Mononuclear cell (primary cell): ENCODE measurements around the gene THAP7. TPM values are rescaled to one million over a fixed set of nuclear protein-coding genes. Genes with fewer than 3 reads are reported as not detected.
A peak's percentile ranks its signal among the peaks of the same experiment; 100 is the strongest.

ENCODE experiments used
- H3K27me3 ChIP-seq: 2 replicates; pipeline ENCODE4 v1.6.0; 2011; ENCODE audit warnings: low read length, control low read depth; ENCODE audit not compliant: insufficient read depth
- H3K4me1 ChIP-seq: 2 replicates; pipeline ENCODE4 v1.5.1; 2011; ENCODE audit warnings: mild to moderate bottlenecking, low read length, control low read depth; ENCODE audit not compliant: insufficient read depth
- H3K4me3 ChIP-seq: 2 replicates; pipeline ENCODE4 v1.5.1; 2011; ENCODE audit warnings: mild to moderate bottlenecking, low read length, moderate library complexity
- H3K9me3 ChIP-seq: 2 replicates; pipeline ENCODE4 v1.5.1; 2011; ENCODE audit warnings: low read depth, mild to moderate bottlenecking, control low read depth, low read length
- total RNA-seq: library from RNA; depleted of rRNA; stranded (reverse); fragments of >200 nt; gene quantifications from one replicate; pipeline ENCODE4 v1.2.3, GENCODE V29; 2012

THAP7 gene
- total RNA-seq, 1 donor = 58.2 TPM

- Histone ChIP-seq H3K4me3 (no peak overlapping the region), H3K27me3 (peaks cover 3% of the 10 kb centered on the region), H3K4me1 (peaks cover 34% of the 10 kb centered on the region), H3K9me3 (no peaks in the 10 kb centered on the region)
Measured at GRCh38 chr22:20959578-20960461, 42.1 kb downstream of the THAP7 start.

DNA sequence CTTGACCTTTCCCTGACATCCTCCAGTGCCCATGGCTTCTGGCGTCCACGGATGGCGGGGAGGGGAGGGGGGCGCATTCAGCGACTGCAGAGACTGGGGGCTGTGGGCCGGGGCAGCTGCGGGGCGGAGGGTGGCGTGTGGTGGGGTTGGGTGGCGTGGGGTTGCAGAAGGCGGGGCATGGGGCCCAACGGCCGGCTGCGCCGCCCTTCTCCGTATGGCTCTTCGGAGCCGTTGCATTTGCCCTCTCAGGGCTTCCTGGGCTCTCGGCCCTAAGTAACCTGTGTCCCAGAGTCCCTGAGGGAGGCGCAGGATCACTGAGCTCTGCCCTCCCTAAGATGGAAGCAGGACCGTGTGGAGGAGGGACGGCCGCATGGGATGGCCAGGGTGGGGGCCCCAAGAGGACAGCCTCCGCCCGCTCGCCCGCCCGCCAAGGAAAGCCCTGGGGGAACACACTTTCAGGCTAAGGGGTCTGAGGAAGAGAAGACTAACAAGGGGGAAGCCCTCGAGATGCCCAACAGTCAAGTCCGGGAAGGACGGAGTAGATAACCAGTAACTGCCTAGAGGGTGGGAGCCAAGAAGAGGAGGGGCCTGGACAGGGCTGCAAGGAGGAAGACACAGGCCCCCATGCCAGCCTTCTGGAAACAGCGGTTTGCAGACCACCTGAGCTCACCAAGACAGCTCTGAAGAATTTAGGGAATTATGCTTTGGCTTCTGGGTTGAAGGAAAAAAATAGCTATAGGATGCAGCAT is 44.1 kb downstream of the THAP7 start:
- Histone ChIP-seq H3K4me3 (peak overlapping the region; percentile 55), H3K9me3 (no peaks in the 10 kb centered on the region), H3K27me3 (no peaks in the 10 kb centered on the region), H3K4me1 (peaks cover 27% of the 10 kb centered on the region)

DNA sequence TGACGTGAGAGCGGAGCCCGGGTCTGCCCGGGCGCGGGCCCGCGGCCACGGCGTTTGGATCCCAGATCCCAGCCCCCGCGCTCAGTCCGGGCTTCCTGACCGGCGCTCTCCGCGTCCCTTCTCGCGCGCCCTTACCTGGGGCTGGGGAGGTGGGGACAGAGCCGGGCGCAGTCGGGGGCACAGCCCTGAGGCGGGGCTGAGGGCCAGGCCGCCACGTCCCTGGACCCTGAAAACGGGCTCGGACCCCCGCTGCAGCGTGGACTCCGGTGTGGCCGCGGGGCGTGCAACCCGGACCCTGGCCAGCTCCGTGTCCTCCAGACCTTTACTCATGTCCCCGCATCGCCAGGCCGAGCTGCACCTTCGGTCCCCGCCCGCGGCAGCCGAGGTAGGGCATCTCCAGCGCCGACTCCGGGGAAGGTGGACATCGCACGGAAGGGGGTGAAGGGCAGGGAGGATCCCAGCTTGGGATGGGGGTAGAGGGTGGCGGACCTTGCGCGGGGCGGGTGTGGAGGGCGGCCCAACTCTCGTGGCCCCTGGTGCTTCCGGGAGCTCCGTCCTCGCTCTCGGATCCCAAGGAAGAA is 44.7 kb downstream of the THAP7 start:
- peak overlapping the region; percentile 55 for H3K4me3 ChIP-seq
- H3K9me3 ChIP-seq = no peaks in the 10 kb centered on the region
- H3K27me3 ChIP-seq = no peaks in the 10 kb centered on the region
- peaks cover 27% of the 10 kb centered on the region for H3K4me1 ChIP-seq

GRCh38 chr22:20956258-20957101 is 45.4 kb downstream of the THAP7 start:
- Histone ChIP-seq H3K9me3 (no peaks in the 10 kb centered on the region), H3K4me3 (peak overlapping the region; percentile 55), H3K27me3 (no peaks in the 10 kb centered on the region), H3K4me1 (peaks cover 23% of the 10 kb centered on the region)

GRCh38 chr22:20955548-20955947 is 46.4 kb downstream of the THAP7 start:
- H3K4me3 ChIP-seq = no peak overlapping the region
- H3K27me3 ChIP-seq = no peaks in the 10 kb centered on the region
- peaks cover 21% of the 10 kb centered on the region for H3K4me1 ChIP-seq
- no peaks in the 10 kb centered on the region for H3K9me3 ChIP-seq

- Histone ChIP-seq H3K9me3 (no peaks in the 10 kb centered on the region), H3K4me3 (no peak overlapping the region), H3K4me1 (peaks cover 27% of the 10 kb centered on the region), H3K27me3 (no peaks in the 10 kb centered on the region)
Measured at GRCh38 chr22:20953668-20954500, 48.0 kb downstream of the THAP7 start.

DNA sequence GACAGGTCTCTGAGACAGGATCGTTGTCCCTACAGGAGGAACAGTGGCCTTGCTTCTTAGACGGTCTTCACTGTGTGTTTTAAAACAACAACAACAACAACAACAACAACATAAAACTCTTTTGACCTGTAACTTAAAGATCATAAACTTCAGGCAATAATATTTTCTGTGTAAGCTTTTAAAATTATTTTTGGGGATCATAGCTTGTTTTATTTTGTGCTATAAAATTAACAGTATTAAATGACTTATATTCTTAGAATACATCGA is 48.6 kb downstream of the THAP7 start:
- peaks cover 23% of the 10 kb centered on the region for H3K4me1 ChIP-seq
- no peaks in the 10 kb centered on the region for H3K9me3 ChIP-seq
- no peak overlapping the region for H3K4me3 ChIP-seq
- H3K27me3 ChIP-seq = no peaks in the 10 kb centered on the region

DNA sequence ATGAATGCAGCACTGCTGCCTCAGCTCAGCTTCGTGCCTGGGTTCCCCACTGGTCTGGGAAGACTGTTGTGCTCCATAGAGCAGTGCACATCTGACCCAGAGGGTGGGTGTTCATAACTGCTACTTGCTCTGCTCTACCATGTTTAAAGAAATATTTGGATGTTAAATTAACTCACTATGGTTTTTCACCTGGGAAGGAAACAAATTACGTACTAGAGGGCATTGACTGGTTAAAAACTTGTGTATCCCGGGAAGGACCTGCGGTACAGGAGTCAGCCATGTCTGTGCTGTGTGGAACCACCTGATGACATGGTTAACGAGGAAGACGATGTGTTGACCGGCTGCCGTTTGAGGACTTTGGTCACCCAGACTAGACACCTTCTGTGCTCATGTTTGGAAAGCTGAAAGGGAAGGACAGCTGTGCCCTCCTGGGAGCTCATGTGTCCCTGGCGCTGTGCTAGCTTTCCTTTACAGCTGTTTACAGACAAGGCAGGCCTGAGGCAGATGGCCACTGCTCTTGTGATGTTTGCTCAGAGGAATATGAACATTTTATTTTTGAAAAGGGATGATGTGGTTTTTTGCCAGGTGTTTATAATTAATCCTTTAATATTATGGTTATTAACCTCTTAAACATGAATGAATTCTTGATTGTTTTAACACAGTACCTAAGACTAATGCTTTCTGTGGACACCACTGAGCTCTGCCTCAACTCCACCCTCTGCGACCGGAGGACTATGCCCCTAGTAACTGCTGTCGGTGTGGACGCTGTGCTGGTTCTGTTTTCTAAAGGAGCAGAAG is 49.2 kb downstream of the THAP7 start:
- H3K27me3 ChIP-seq = no peaks in the 10 kb centered on the region
- H3K4me3 ChIP-seq = no peak overlapping the region
- H3K4me1 ChIP-seq = peaks cover 18% of the 10 kb centered on the region
- no peaks in the 10 kb centered on the region for H3K9me3 ChIP-seq

DNA sequence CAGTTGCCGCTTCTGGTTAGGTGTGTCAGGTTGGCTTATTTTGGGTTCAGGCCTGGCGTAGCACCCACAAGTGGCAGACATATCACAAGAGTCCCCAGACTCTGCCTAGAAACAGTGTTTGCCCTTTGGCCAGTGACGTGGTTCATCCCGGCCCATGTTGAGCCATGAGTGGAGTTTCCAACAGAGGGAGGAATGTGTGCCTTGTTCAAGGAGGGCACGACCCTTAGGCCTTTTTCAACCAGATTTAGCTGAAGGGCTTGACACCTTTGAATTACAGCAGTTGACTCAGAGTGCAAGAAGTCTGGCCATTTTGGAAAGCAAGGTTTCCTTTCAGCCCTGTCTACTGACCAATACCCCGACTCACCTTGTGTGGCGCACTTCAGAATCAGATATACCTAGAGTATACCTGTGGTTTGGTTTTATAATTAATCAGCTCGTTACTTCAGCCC is 50.0 kb downstream of the THAP7 start:
- no peaks in the 10 kb centered on the region for H3K27me3 ChIP-seq
- H3K4me3 ChIP-seq = no peak overlapping the region
- H3K4me1 ChIP-seq = peaks cover 14% of the 10 kb centered on the region
- H3K9me3 ChIP-seq = no peaks in the 10 kb centered on the region

DNA sequence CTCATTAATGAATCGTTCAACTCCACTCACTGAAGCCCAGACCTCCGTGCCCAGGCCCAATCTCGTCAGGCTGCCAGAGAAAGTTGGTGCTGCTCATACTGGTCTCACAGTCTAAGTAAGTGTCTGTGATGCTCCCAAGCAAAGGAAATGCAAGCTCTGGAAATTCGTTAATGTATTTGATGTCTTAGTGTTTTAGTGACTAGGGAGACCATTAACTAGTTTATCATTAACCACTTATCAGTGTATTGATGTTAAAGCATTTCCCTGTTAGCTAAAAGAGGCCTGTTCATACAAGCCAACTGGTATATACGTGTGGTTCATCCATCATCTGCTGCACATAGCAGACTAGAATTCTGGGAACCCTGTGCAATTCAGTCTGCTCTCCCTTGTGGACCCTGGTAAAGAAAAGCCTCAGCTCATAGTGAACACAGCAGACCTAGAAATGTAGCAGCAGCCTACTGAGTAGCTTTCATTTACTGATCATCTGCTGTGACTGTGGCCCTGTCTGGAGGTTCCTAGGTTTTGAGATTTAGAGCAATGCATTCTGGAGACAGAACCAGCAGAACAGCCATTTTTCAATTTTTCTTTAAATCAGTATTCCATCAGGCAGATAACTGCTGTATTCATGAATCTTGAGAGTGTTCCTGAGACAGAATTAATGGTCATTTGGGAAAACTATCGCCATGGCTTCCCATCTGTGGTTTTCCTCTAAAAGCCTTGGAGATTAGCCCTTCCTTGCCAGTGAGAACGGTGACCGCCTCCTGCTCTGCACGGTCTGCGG is 50.6 kb downstream of the THAP7 start:
- H3K9me3 ChIP-seq = no peaks in the 10 kb centered on the region
- H3K4me1 ChIP-seq = peaks cover 8% of the 10 kb centered on the region
- no peak overlapping the region for H3K4me3 ChIP-seq
- H3K27me3 ChIP-seq = no peaks in the 10 kb centered on the region

DNA sequence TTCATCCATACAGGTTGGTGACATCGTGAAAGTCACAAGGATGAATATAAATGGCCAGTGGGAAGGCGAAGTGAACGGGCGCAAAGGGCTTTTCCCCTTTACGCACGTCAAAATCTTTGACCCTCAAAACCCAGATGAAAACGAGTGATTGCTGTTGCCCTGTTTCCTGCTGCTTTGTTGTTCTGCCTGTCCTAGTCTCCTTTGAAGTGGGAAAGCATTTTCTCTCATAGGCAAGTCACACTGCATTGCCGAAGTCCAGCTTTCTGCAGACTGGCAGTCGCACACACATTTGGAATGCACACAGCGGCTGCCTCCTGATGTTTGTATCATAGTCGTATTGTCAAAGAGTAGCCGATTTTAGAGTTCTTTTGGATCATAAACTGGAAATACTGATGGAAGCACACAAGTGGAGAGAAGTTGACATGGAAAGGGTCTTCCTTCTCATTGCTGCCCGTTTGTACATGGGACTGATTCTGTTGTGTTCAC is 52.2 kb downstream of the THAP7 start:
- Histone ChIP-seq H3K4me3 (no peak overlapping the region), H3K4me1 (peaks cover 8% of the 10 kb centered on the region), H3K9me3 (no peaks in the 10 kb centered on the region), H3K27me3 (no peaks in the 10 kb centered on the region)
